SK-N-MC (cell line): ENCODE data around the gene ANKRD17.

ENCODE experiments used
- EZH2 ChIP-seq: fragments of 200-600 bp; sonication (generic); IDR thresholded peaks from one replicate; pipeline ENCODE4 v1.6.1; 2017; ENCODE audit warnings: antibody characterized with exemption
- FOXP2 ChIP-seq: optimal IDR thresholded peaks from 2 replicates; pipeline ENCODE3; 2011; ENCODE audit warnings: mild to moderate bottlenecking, moderate library complexity; ENCODE audit not compliant: insufficient read depth; ENCODE audit errors: extremely low read length, control extremely low read depth
- POLR2AphosphoS5 ChIP-seq: IDR thresholded peaks from 2 replicates; pipeline ENCODE4 v1.6.1; 2012; ENCODE audit warnings: mild to moderate bottlenecking, low read depth, low read length, borderline replicate concordance

GRCh38 chr4:73275318-73275654, 16.7 kb upstream of the ANKRD17 start:
- no peak for TF ChIP-seq POLR2AphosphoS5
- TF ChIP-seq EZH2 = no peak
- no peak for TF ChIP-seq FOXP2
